ENCODE results near the gene ATP8B1.

Gene ATP8B1

GRCh38 chr18:57794951-57795728 lies 8.0 kb downstream of the ATP8B1 start:
- Histone ChIP-seq H3K27me3 (ENCODE audit: insufficient read depth, low read length) (no peaks in the 10 kb centered on the region), H3K9me3 (ENCODE audit: low read length) (peaks cover 1% of the 10 kb centered on the region), H3K4me3 (ENCODE audit: low read length) (no peak overlapping the region), H2AFZ (ENCODE audit: low read depth, low read length) (no peak overlapping the region), H3K4me1 (ENCODE audit: insufficient read depth, low read length) (peaks cover 13% of the 10 kb centered on the region), H3K36me3 (ENCODE audit: insufficient read depth, low read length) (no peaks in the 10 kb centered on the region)

DNA sequence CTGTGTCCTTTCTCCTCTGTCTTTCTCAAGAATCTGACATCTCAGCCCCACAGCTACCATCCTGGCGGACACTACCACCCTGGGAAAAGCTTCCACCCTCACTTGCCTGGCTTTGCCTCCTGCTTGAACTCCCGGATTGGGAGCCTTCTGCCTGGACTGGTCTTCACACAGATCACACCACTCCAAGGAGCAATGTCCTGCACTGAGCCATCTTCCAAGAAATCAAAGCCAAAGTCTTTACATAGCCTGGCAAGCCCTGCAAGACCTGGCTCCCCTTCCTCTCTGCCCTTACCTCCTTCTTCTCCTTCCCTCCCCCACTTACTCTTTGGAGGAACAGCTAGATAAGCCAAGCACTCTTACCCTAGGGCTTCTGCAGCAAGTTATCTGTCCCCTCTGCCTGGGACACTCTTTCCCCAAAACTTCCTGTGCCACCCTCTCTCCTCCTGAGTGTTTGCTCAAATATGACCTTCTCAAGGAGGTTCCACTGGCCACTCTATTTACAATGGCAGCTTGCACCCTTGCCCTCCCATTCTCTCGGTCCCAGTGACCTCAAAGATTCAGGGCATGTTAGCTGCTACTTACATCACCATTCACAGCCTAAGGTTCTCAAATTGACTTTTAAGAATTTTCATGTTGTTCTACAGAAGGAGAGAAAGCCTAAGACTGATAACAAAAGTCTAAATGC lies 9.7 kb downstream of the ATP8B1 start:
- peaks cover 1% of the 10 kb centered on the region for H3K9me3 ChIP-seq (ENCODE audit: low read length)
- H2AFZ ChIP-seq (ENCODE audit: low read depth, low read length), result no peak overlapping the region
- no peaks in the 10 kb centered on the region for H3K36me3 ChIP-seq (ENCODE audit: insufficient read depth, low read length)
- H3K4me1 ChIP-seq (ENCODE audit: insufficient read depth, low read length), result peaks cover 13% of the 10 kb centered on the region
- H3K4me3 ChIP-seq (ENCODE audit: low read length), result no peak overlapping the region
- H3K27me3 ChIP-seq (ENCODE audit: insufficient read depth, low read length), result no peaks in the 10 kb centered on the region

GRCh38 chr18:57792631-57793301 lies 10.3 kb downstream of the ATP8B1 start:
- peaks cover 13% of the 10 kb centered on the region for H3K4me1 ChIP-seq (ENCODE audit: insufficient read depth, low read length)
- no peak overlapping the region for H3K4me3 ChIP-seq (ENCODE audit: low read length)
- no peaks in the 10 kb centered on the region for H3K27me3 ChIP-seq (ENCODE audit: insufficient read depth, low read length)
- H3K9me3 ChIP-seq (ENCODE audit: low read length), result peaks cover 1% of the 10 kb centered on the region
- H2AFZ ChIP-seq (ENCODE audit: low read depth, low read length), result no peak overlapping the region
- H3K36me3 ChIP-seq (ENCODE audit: insufficient read depth, low read length), result no peaks in the 10 kb centered on the region

GRCh38 chr18:57791911-57792310 lies 11.2 kb downstream of the ATP8B1 start:
- Histone ChIP-seq H3K9me3 (ENCODE audit: low read length) (peaks cover 1% of the 10 kb centered on the region), H3K36me3 (ENCODE audit: insufficient read depth, low read length) (no peaks in the 10 kb centered on the region), H3K27me3 (ENCODE audit: insufficient read depth, low read length) (no peaks in the 10 kb centered on the region), H2AFZ (ENCODE audit: low read depth, low read length) (no peak overlapping the region), H3K4me1 (ENCODE audit: insufficient read depth, low read length) (peaks cover 6% of the 10 kb centered on the region), H3K4me3 (ENCODE audit: low read length) (no peak overlapping the region)

DNA sequence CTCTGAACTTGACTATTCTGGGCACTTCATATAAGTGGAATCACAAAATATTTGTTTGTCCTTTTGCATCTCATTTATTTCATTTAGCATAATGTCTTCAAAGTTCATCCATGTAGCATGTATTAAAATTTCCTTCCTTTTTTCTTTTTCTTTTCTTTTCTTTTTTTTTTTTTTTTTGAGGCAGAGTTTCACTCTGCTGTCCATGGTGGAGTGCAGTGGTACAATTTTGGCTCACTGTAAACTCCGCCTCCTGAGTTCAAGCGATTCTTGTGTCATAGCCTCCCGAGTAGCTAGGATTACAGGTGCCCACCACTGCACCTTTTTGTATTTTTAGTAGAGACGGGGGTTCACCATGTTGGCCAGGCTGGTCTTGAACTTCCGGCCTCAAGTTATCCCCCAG lies 11.9 kb downstream of the ATP8B1 start:
- no peaks in the 10 kb centered on the region for H3K36me3 ChIP-seq (ENCODE audit: insufficient read depth, low read length)
- H3K4me3 ChIP-seq (ENCODE audit: low read length), result no peak overlapping the region
- H3K27me3 ChIP-seq (ENCODE audit: insufficient read depth, low read length), result no peaks in the 10 kb centered on the region
- no peak overlapping the region for H2AFZ ChIP-seq (ENCODE audit: low read depth, low read length)
- peaks cover 1% of the 10 kb centered on the region for H3K9me3 ChIP-seq (ENCODE audit: low read length)
- peaks cover 3% of the 10 kb centered on the region for H3K4me1 ChIP-seq (ENCODE audit: insufficient read depth, low read length)

GRCh38 chr18:57790316-57790715 lies 12.8 kb downstream of the ATP8B1 start:
- Histone ChIP-seq H3K36me3 (ENCODE audit: insufficient read depth, low read length) (no peaks in the 10 kb centered on the region), H3K4me1 (ENCODE audit: insufficient read depth, low read length) (peaks cover 3% of the 10 kb centered on the region), H3K4me3 (ENCODE audit: low read length) (no peak overlapping the region), H3K9me3 (ENCODE audit: low read length) (peaks cover 1% of the 10 kb centered on the region), H3K27me3 (ENCODE audit: insufficient read depth, low read length) (no peaks in the 10 kb centered on the region), H2AFZ (ENCODE audit: low read depth, low read length) (no peak overlapping the region)

GRCh38 chr18:57789759-57790158 lies 13.4 kb downstream of the ATP8B1 start:
- Histone ChIP-seq H3K36me3 (ENCODE audit: insufficient read depth, low read length) (no peaks in the 10 kb centered on the region), H3K4me3 (ENCODE audit: low read length) (no peak overlapping the region), H3K27me3 (ENCODE audit: insufficient read depth, low read length) (no peaks in the 10 kb centered on the region), H2AFZ (ENCODE audit: low read depth, low read length) (no peak overlapping the region), H3K9me3 (ENCODE audit: low read length) (peaks cover 1% of the 10 kb centered on the region), H3K4me1 (ENCODE audit: insufficient read depth, low read length) (peaks cover 3% of the 10 kb centered on the region)

- Histone ChIP-seq H3K36me3 (ENCODE audit: insufficient read depth, low read length) (no peaks in the 10 kb centered on the region), H2AFZ (ENCODE audit: low read depth, low read length) (no peak overlapping the region), H3K4me1 (ENCODE audit: insufficient read depth, low read length) (peaks cover 3% of the 10 kb centered on the region), H3K4me3 (ENCODE audit: low read length) (no peak overlapping the region), H3K27me3 (ENCODE audit: insufficient read depth, low read length) (no peaks in the 10 kb centered on the region), H3K9me3 (ENCODE audit: low read length) (no peaks in the 10 kb centered on the region)
These were observed 14.0 kb downstream of the ATP8B1 start for GRCh38 chr18:57789090-57789489.

GRCh38 chr18:57787068-57787685 lies 15.9 kb downstream of the ATP8B1 start:
- Histone ChIP-seq H3K9me3 (ENCODE audit: low read length) (no peaks in the 10 kb centered on the region), H3K4me1 (ENCODE audit: insufficient read depth, low read length) (peaks cover 2% of the 10 kb centered on the region), H3K4me3 (ENCODE audit: low read length) (no peak overlapping the region), H2AFZ (ENCODE audit: low read depth, low read length) (no peak overlapping the region), H3K36me3 (ENCODE audit: insufficient read depth, low read length) (no peaks in the 10 kb centered on the region), H3K27me3 (ENCODE audit: insufficient read depth, low read length) (no peaks in the 10 kb centered on the region)

DNA sequence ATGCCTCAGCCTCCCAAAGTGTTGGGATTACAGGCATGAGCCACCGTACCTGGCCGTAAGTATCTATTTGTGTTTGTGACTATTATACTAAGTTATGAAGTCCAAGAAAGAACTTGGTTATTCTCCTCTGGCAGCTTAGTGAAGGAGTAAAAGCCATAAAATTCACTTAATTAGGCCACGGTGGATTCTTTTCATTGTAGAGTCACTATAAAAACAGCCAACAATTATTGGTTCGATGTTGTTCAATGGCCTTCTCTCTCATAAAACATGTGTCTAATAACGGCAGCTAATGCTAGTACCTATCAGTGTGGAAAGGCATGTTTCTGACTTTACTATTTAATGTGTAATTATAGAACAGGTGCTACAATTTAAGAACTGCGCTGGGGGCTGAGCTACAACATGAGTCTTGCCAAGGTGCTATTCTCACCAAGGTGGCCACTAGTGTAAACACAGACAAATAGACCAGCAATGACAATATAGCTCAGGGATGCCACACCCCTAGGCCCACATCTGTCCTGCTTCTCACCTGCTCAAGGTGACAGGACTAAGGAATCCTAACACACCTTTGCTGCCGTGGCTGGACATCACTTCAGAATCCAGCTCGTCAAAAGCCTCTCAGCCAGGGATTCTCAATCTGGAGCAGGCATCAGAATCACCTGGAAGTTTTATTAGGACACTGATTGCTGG lies 17.2 kb downstream of the ATP8B1 start:
- no peaks in the 10 kb centered on the region for H3K9me3 ChIP-seq (ENCODE audit: low read length)
- no peaks in the 10 kb centered on the region for H3K27me3 ChIP-seq (ENCODE audit: insufficient read depth, low read length)
- H3K4me1 ChIP-seq (ENCODE audit: insufficient read depth, low read length), result peaks cover 2% of the 10 kb centered on the region
- no peak overlapping the region for H2AFZ ChIP-seq (ENCODE audit: low read depth, low read length)
- H3K4me3 ChIP-seq (ENCODE audit: low read length), result no peak overlapping the region
- no peaks in the 10 kb centered on the region for H3K36me3 ChIP-seq (ENCODE audit: insufficient read depth, low read length)

DNA sequence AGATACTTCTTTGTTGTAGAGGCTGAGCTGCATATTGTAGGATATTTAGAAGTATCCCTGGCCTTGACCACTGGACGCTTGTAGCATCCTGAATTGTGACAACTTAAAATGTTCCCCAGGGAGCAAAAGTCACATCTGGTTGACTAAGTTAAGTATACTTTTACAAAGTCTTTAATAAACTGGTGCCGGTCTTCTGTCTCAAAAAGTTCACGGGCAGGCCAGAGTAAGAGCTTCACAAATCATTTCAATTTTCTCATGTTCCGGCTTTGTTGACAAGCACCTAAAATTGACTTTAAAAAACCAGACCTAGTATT lies 18.4 kb downstream of the ATP8B1 start:
- no peaks in the 10 kb centered on the region for H3K9me3 ChIP-seq (ENCODE audit: low read length)
- H3K4me3 ChIP-seq (ENCODE audit: low read length), result no peak overlapping the region
- H3K27me3 ChIP-seq (ENCODE audit: insufficient read depth, low read length), result no peaks in the 10 kb centered on the region
- H3K4me1 ChIP-seq (ENCODE audit: insufficient read depth, low read length), result peaks cover 2% of the 10 kb centered on the region
- H2AFZ ChIP-seq (ENCODE audit: low read depth, low read length), result no peak overlapping the region
- H3K36me3 ChIP-seq (ENCODE audit: insufficient read depth, low read length), result no peaks in the 10 kb centered on the region

- Histone ChIP-seq H3K36me3 (ENCODE audit: insufficient read depth, low read length) (no peaks in the 10 kb centered on the region), H3K4me1 (ENCODE audit: insufficient read depth, low read length) (peaks cover 2% of the 10 kb centered on the region), H2AFZ (ENCODE audit: low read depth, low read length) (no peak overlapping the region), H3K9me3 (ENCODE audit: low read length) (no peaks in the 10 kb centered on the region), H3K4me3 (ENCODE audit: low read length) (no peak overlapping the region), H3K27me3 (ENCODE audit: insufficient read depth, low read length) (no peaks in the 10 kb centered on the region)
These were observed 18.9 kb downstream of the ATP8B1 start for GRCh38 chr18:57784034-57784800.
